Spleen (tissue), 11 donors: ENCODE data around the gene DUSP10. TPM values are rescaled to one million over a fixed set of nuclear protein-coding genes. Genes with fewer than 3 reads are reported as not detected.

ENCODE experiments used
- DNase-seq: peaks from one replicate; pipeline ENCODE4 v3.0.0-alpha.2; 2020
- H3K27ac ChIP-seq, 8 donors: fragments of 200-600 bp; sonication (generic) in 7 of 8; 1 replicate in 4 of 8; 2 replicates in 4 of 8; pipeline versions ENCODE4 v1.5.0 to v1.8.0; 2016 to 2021; ENCODE audit warnings: inconsistent platforms in 4 of 8, mild to moderate bottlenecking in 4 of 8, moderate library complexity in 1 of 8
- H3K27me3 ChIP-seq, 7 donors: fragments of 200-600 bp; sonication (generic) in 6 of 7; replicated peaks in 1 of 7; 1 replicate in 4 of 7; 2 replicates in 3 of 7; pipeline versions ENCODE4 v1.5.0 to v1.8.0; 2016 to 2021; ENCODE audit warnings: inconsistent platforms in 3 of 7, mild to moderate bottlenecking in 1 of 7
- H3K36me3 ChIP-seq, 6 donors: fragments of 200-600 bp; sonication (generic) in 5 of 6; 1 replicate in 4 of 6; 2 replicates in 2 of 6; pipeline versions ENCODE4 v1.5.0 to v1.8.0; 2016 to 2021; ENCODE audit warnings: inconsistent platforms in 2 of 6
- H3K4me1 ChIP-seq, 6 donors: fragments of 200-600 bp; sonication (generic) in 5 of 6; 1 replicate in 3 of 6; 2 replicates in 3 of 6; pipeline versions ENCODE4 v1.5.0 to v1.8.0; 2016 to 2021; ENCODE audit warnings: inconsistent platforms in 3 of 6
- H3K4me3 ChIP-seq, 8 donors: fragments of 200-600 bp; sonication (generic) in 7 of 8; 1 replicate in 4 of 8; 2 replicates in 4 of 8; pipeline versions ENCODE4 v1.5.0 to v1.8.0; 2016 to 2021; ENCODE audit warnings: inconsistent platforms in 4 of 8, mild to moderate bottlenecking in 4 of 8, moderate library complexity in 2 of 8
- H3K9me3 ChIP-seq, 8 donors: fragments of 200-600 bp; sonication (generic) in 7 of 8; 1 replicate in 4 of 8; 2 replicates in 4 of 8; pipeline versions ENCODE4 v1.5.0 to v1.8.0; 2016 to 2021; ENCODE audit warnings: inconsistent platforms in 4 of 8
- POLR2A ChIP-seq, 3 donors: fragments of 450-650 bp; IDR thresholded peaks; one replicate each; pipeline ENCODE4 v1.5.1; 2017; ENCODE audit warnings: antibody characterized with exemption in 3 of 3, mild to moderate bottlenecking in 1 of 3
- POLR2AphosphoS5 ChIP-seq, 3 donors: sonication (generic); formaldehyde crosslinking; IDR thresholded peaks; one replicate each; pipeline ENCODE4 v1.5.1; 2017; ENCODE audit warnings: antibody characterized with exemption in 3 of 3
- WGBS, 5 donors: extraction: QIAGEN DNeasy Blood & Tissue Kit in 3 of 5; methylation state at CpG; one replicate each; pipeline versions ENCODE4 v1.1.5 to v1.1.7; 2013 to 2018; 5-methylcytosine and 5-hydroxymethylcytosine counted together
- intact Hi-C: fragments of 100-400 bp; cut with DNase I; formaldehyde crosslinking; loops from one replicate; pipeline ENCODE4 v1.15.0; 2023; ENCODE audit warnings: low total_unique reads
- polyA plus RNA-seq, 3 donors: library from polyadenylated mRNA; stranded (reverse); fragments of 200-250 nt; gene quantifications; one replicate each; pipeline ENCODE4 v1.2.1, GENCODE V29; 2013
- total RNA-seq, 7 donors: library from RNA; depleted of rRNA in 3 of 7; stranded (reverse); fragments of >200 nt in 3 of 7; fragmentation: NEBNext Ultra II Directional in 4 of 7; extraction: Animal tissue kit (Norgen Biotek cat#: 25700) in 4 of 7; gene quantifications; one replicate each; pipeline versions ENCODE4 v1.1.0 to v1.2.1, GENCODE V29; 2016 to 2021
- TF ChIP-seq, protein P1 (sequence below), 11 experiments: fragments of 200-600 bp in 7 of 11; fragments of 450-650 bp in 4 of 11; sonication (generic) in 4 of 11; IDR thresholded peaks in 8 of 11; conservative IDR thresholded peaks in 3 of 11; 1 replicate in 7 of 11; 2 replicates in 4 of 11; pipeline versions ENCODE4 v1.4.0 to v1.8.0; 2016 to 2021; ENCODE audit warnings: antibody characterized with exemption in 11 of 11, inconsistent platforms in 4 of 11, mild to moderate bottlenecking in 1 of 11
- donor health status: healthy with polysubstance abuse.
- donor health status: DM: no; HTN: no; CAD: no; lungs with moderate emphysema.
- donor health status: DM: no; HTN: no; CAD: no.
- donor health status: Bipolar disorder and iron deficiency.
- donor health status: healthy.
- donor health status: DM: no; HTN: no; CAD: no.
- donor health status: DM: yes; HTN: yes; CAD: no.

The DUSP10 gene
- total and polyA plus RNA-seq, 10 donors: 3.4 to 11.9 (median 7.4) TPM

- WGBS, 5 donors: 9 to 16% (median 12%) methylated on average over 11 of the region's 11 CpGs
- peaks cover 12 to 66% (median 37%) of the 10 kb centered on the region in 6 donors for H3K4me1 ChIP-seq
- H3K9me3 ChIP-seq: no peaks in the 10 kb centered on the region
- H3K27me3 ChIP-seq: no peaks in the 10 kb centered on the region
- peaks cover 0 to 27% (median 0%) of the 10 kb centered on the region in 6 donors for H3K36me3 ChIP-seq
- TF ChIP-seq, protein P1, sequence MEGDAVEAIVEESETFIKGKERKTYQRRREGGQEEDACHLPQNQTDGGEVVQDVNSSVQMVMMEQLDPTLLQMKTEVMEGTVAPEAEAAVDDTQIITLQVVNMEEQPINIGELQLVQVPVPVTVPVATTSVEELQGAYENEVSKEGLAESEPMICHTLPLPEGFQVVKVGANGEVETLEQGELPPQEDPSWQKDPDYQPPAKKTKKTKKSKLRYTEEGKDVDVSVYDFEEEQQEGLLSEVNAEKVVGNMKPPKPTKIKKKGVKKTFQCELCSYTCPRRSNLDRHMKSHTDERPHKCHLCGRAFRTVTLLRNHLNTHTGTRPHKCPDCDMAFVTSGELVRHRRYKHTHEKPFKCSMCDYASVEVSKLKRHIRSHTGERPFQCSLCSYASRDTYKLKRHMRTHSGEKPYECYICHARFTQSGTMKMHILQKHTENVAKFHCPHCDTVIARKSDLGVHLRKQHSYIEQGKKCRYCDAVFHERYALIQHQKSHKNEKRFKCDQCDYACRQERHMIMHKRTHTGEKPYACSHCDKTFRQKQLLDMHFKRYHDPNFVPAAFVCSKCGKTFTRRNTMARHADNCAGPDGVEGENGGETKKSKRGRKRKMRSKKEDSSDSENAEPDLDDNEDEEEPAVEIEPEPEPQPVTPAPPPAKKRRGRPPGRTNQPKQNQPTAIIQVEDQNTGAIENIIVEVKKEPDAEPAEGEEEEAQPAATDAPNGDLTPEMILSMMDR (IDR thresholded peaks at IDR 0.05 in 8 of 11, conservative IDR thresholded peaks at IDR 0.05 in 3 of 11): no peak
- TF ChIP-seq POLR2A (IDR thresholded peaks at IDR 0.05) (no peak), POLR2AphosphoS5 (IDR thresholded peaks at IDR 0.05) (no peak)
- DNase-seq: no peak
- intact Hi-C loops: loop anchor here (10.0 kb wide), 1 partner anchor 476 kb away; no protein-coding TSS in a partner anchor
- peak overlapping the region; percentile 54 to 77 (median 64) for H3K4me3 ChIP-seq
- H3K27ac ChIP-seq: peak overlapping the region in 3 of 8 donors; percentile 95 to 97 (median 97)
These were observed 1.4 kb downstream of the DUSP10 start for GRCh38 chr1:221740369-221740992.

GRCh38 chr1:221739677-221740025 is 2.2 kb downstream of the DUSP10 start:
- Histone ChIP-seq H3K4me3 (peak overlapping the region in 1 of 8 donors; percentile 77), H3K36me3 (peaks cover 0 to 27% (median 0%) of the 10 kb centered on the region in 6 donors), H3K9me3 (no peaks in the 10 kb centered on the region), H3K27me3 (no peaks in the 10 kb centered on the region), H3K27ac (no peak overlapping the region), H3K4me1 (peaks cover 12 to 74% (median 40%) of the 10 kb centered on the region in 6 donors)
- TF ChIP-seq, protein P1 (IDR thresholded peaks at IDR 0.05 in 8 of 11, conservative IDR thresholded peaks at IDR 0.05 in 3 of 11): no peak
- no peak for TF ChIP-seq POLR2A (IDR thresholded peaks at IDR 0.05)
- no peak for TF ChIP-seq POLR2AphosphoS5 (IDR thresholded peaks at IDR 0.05)
- intact Hi-C loops: loop anchor here (10.0 kb wide), 1 partner anchor 475 kb away; no protein-coding TSS in a partner anchor
- no peak for DNase-seq
- 93 to 96% (median 95%) methylated on average over 6 of the region's 6 CpGs for WGBS, 5 donors

GRCh38 chr1:221739018-221739676 is 2.7 kb downstream of the DUSP10 start:
- no peak overlapping the region for H3K27ac ChIP-seq
- no peaks in the 10 kb centered on the region for H3K9me3 ChIP-seq
- H3K4me1 ChIP-seq: peaks cover 12 to 79% (median 42%) of the 10 kb centered on the region in 6 donors
- no peaks in the 10 kb centered on the region for H3K27me3 ChIP-seq
- 92 to 98% (median 95%) methylated on average over 14 of the region's 14 CpGs for WGBS, 5 donors
- DNase-seq: peak; percentile 74
- intact Hi-C loops: no loop called here
- TF ChIP-seq POLR2AphosphoS5 (IDR thresholded peaks at IDR 0.05) (no peak), POLR2A (IDR thresholded peaks at IDR 0.05) (no peak)
- TF ChIP-seq, protein P1 (IDR thresholded peaks at IDR 0.05 in 8 of 11, conservative IDR thresholded peaks at IDR 0.05 in 3 of 11): no peak
- peaks cover 0 to 27% (median 0%) of the 10 kb centered on the region in 6 donors for H3K36me3 ChIP-seq
- peak overlapping the region in 1 of 8 donors; percentile 21 for H3K4me3 ChIP-seq

DNA sequence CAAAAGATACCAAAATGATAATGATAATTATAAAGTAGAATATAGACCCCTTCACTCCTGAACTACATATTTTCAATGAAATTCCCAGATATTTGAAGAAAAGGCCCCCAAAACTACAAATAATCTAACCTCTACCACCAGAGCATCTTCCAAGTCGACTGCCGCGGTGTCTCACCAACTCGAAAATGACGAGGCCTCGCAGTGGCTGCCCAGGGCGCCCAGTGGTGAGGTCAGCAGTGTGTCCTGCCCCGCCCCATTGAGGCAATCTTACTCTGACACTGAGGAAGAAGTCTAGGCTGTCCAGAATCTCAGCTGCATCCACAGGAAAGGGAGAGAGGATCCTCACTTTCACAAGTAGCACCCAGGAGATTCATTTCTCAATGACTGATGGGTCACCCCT is 5.2 kb downstream of the DUSP10 start:
- intact Hi-C loops: no loop called here
- WGBS, 5 donors: 94 to 97% (median 97%) methylated on average over 8 of the region's 8 CpGs

More for the DNA sequence above, 5.2 kb downstream of the DUSP10 start:
- Histone ChIP-seq H3K4me3 (no peak overlapping the region), H3K9me3 (no peaks in the 10 kb centered on the region), H3K27ac (no peak overlapping the region), H3K27me3 (no peaks in the 10 kb centered on the region), H3K36me3 (peaks cover 0 to 27% (median 0%) of the 10 kb centered on the region in 6 donors), H3K4me1 (peaks cover 13 to 82% (median 47%) of the 10 kb centered on the region in 6 donors)
- no peak for TF ChIP-seq POLR2AphosphoS5 (IDR thresholded peaks at IDR 0.05)
- TF ChIP-seq POLR2A (IDR thresholded peaks at IDR 0.05): no peak
- TF ChIP-seq, protein P1 (IDR thresholded peaks at IDR 0.05 in 8 of 11, conservative IDR thresholded peaks at IDR 0.05 in 3 of 11): no peak
- no peak for DNase-seq
